WTC11 (cell line): ENCODE measurements around the gene PLEK.

Experiments
- AFF4 ChIP-seq: sonication (generic); formaldehyde crosslinking; IDR thresholded peaks from 2 replicates; pipeline ENCODE4 v1.8.1; 2023; ENCODE audit warnings: mild to moderate bottlenecking, missing genetic modification reagents, borderline replicate concordance
- CREB1 ChIP-seq: sonication (generic); formaldehyde crosslinking; IDR thresholded peaks from 2 replicates; pipeline ENCODE4 v1.8.0; 2023; ENCODE audit warnings: mild to moderate bottlenecking, missing genetic modification reagents
- CTCF ChIP-seq: fragments of 200-600 bp; IDR thresholded peaks from 2 replicates; pipeline ENCODE4 v1.8.0; 2022; ENCODE audit warnings: antibody characterized with exemption
- ESRRA ChIP-seq: sonication (generic); formaldehyde crosslinking; IDR thresholded peaks from 2 replicates; pipeline ENCODE4 v1.8.1; 2022; ENCODE audit warnings: mild to moderate bottlenecking, missing genetic modification reagents, borderline replicate concordance
- FOXP4 ChIP-seq: sonication (generic); formaldehyde crosslinking; IDR thresholded peaks from 2 replicates; pipeline ENCODE4 v1.8.0; 2022; ENCODE audit warnings: mild to moderate bottlenecking, missing genetic modification reagents
- GRHL2 ChIP-seq: fragments of 250-450 bp; sonication (Bioruptor Pico); IDR thresholded peaks from 2 replicates; pipeline ENCODE4 v1.8.0; 2022; ENCODE audit warnings: mild to moderate bottlenecking, moderate library complexity; ENCODE audit not compliant: insufficient replicate concordance, severe bottlenecking
- GTF2I ChIP-seq: fragments of 250-450 bp; sonication (Bioruptor Pico); conservative IDR thresholded peaks from 2 replicates; pipeline ENCODE4 v1.4.0; 2021; ENCODE audit warnings: mild to moderate bottlenecking
- SP1 ChIP-seq: sonication (generic); formaldehyde crosslinking; conservative IDR thresholded peaks from 2 replicates; pipeline ENCODE4 v1.8.1; 2022; ENCODE audit warnings: missing genetic modification reagents
- ZNF263 ChIP-seq: sonication (generic); formaldehyde crosslinking; IDR thresholded peaks from 2 replicates; pipeline ENCODE4 v1.8.1; 2022; ENCODE audit warnings: low read depth, mild to moderate bottlenecking, moderate library complexity, missing genetic modification reagents
- TF ChIP-seq, protein P1 (sequence below): sonication (generic); formaldehyde crosslinking; IDR thresholded peaks from 2 replicates; pipeline ENCODE4 v1.8.1; 2023; ENCODE audit warnings: mild to moderate bottlenecking, missing genetic modification reagents
- TF ChIP-seq, protein P2 (sequence below): sonication (generic); formaldehyde crosslinking; IDR thresholded peaks from 2 replicates; pipeline ENCODE4 v1.8.0; 2023; ENCODE audit warnings: mild to moderate bottlenecking, missing genetic modification reagents

- no peak for TF ChIP-seq FOXP4 (CRISPR knock-in tag)
- TF ChIP-seq, protein P1, sequence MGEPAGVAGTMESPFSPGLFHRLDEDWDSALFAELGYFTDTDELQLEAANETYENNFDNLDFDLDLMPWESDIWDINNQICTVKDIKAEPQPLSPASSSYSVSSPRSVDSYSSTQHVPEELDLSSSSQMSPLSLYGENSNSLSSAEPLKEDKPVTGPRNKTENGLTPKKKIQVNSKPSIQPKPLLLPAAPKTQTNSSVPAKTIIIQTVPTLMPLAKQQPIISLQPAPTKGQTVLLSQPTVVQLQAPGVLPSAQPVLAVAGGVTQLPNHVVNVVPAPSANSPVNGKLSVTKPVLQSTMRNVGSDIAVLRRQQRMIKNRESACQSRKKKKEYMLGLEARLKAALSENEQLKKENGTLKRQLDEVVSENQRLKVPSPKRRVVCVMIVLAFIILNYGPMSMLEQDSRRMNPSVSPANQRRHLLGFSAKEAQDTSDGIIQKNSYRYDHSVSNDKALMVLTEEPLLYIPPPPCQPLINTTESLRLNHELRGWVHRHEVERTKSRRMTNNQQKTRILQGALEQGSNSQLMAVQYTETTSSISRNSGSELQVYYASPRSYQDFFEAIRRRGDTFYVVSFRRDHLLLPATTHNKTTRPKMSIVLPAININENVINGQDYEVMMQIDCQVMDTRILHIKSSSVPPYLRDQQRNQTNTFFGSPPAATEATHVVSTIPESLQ = no peak
- TF ChIP-seq, protein P2, sequence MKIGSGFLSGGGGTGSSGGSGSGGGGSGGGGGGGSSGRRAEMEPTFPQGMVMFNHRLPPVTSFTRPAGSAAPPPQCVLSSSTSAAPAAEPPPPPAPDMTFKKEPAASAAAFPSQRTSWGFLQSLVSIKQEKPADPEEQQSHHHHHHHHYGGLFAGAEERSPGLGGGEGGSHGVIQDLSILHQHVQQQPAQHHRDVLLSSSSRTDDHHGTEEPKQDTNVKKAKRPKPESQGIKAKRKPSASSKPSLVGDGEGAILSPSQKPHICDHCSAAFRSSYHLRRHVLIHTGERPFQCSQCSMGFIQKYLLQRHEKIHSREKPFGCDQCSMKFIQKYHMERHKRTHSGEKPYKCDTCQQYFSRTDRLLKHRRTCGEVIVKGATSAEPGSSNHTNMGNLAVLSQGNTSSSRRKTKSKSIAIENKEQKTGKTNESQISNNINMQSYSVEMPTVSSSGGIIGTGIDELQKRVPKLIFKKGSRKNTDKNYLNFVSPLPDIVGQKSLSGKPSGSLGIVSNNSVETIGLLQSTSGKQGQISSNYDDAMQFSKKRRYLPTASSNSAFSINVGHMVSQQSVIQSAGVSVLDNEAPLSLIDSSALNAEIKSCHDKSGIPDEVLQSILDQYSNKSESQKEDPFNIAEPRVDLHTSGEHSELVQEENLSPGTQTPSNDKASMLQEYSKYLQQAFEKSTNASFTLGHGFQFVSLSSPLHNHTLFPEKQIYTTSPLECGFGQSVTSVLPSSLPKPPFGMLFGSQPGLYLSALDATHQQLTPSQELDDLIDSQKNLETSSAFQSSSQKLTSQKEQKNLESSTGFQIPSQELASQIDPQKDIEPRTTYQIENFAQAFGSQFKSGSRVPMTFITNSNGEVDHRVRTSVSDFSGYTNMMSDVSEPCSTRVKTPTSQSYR (CRISPR knock-in tag) = no peak
- no peak for TF ChIP-seq ESRRA (CRISPR knock-in tag)
- TF ChIP-seq ZNF263 (CRISPR knock-in tag) = no peak
- TF ChIP-seq CTCF = no peak
- TF ChIP-seq GRHL2 = no peak
- TF ChIP-seq GTF2I (CRISPR knock-in tag) = no peak
- TF ChIP-seq AFF4 = no peak
- TF ChIP-seq CREB1 (CRISPR knock-in tag) = no peak
- no peak for TF ChIP-seq SP1
These were observed 10.5 kb downstream of the PLEK start for GRCh38 chr2:68375582-68375981.
